ENCODE data around the gene PPOX.
A peak's percentile ranks its signal among the peaks of the same experiment; 100 is the strongest.

PPOX gene

DNA sequence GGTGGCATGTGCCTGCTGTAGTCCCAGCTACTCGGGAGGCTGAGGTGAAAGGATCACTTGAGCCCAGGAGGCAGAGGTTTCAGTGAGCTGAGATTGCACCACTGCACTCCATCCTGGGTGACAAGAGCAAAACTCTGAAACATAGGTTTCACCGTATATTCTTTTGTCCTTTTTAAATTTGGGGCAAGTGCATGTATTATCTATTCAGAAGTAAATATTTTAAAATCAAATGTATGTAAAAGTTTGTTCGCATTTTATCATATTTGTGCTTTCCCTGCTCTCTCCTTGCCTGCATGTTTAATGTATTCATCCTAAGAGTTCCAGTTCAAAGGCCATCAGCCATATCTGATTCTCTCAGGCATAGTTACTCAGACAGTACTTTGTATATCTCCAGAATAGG, 20.4 kb upstream of the PPOX start:
- no peak overlapping the region for H3K4me3 ChIP-seq (ENCODE audit: low read depth, low read length)
- DNase-seq (ENCODE audit: low read depth), result no peak

DNA sequence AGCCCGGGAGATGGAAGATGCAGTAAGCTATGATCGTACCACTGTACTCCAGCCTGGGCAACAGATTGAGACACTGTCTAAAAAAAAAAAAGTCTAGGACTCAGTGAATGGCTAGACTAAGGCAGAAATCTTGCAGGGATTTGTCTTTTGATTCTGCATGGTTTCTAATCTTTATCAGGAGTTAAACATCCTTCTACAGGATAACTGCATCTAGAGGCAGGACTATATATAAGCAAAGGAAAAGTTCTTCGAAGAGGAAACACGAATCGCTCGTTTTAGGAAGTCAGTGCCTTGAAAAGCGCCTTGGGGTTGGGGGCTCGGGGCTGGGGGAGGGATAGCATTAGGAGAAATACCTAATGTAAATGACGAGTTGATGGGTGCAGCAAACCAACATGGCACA, 13.1 kb upstream of the PPOX start:
- DNase-seq (ENCODE audit: low read depth), result no peak
- peak overlapping the region; percentile 65 for H3K4me3 ChIP-seq (ENCODE audit: low read depth, low read length)

DNA sequence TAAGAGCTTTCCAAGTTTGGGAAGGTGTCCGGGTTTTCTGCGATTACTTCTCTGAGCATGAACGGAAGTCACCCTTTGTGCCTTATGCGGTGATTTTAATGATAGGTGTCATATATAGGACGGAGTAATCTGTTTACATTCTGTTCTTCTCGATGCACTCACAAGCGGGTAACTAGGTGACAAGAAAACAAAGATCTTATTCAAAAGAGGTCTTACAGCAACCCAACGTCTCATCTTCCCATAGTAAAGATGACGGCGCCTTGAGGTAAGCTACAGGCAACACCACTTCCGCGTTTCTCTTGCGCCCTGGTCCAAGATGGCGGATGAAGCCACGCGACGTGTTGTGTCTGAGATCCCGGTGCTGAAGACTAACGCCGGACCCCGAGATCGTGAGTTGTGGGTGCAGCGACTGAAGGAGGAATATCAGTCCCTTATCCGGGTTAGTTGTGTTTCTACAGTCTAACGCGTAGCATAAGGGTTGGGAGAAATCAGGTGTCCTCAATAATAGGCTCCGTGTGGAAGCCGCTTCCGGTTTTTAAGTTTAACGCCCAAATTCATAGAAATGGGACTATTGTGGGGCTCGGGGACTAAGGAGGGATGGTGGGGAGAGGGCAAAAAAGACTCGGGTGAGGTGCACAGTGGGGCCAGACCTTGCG, 12.4 kb upstream of the PPOX start, which contains the start of gene UFC1:
TSS of gene UFC1 (plus strand) at position 297 of the 656 bp plus-strand sequence. CDS start at position 317, 20 bp downstream.
- peak; percentile 69 for DNase-seq (ENCODE audit: low read depth)
- H3K4me3 ChIP-seq (ENCODE audit: low read depth, low read length), result peak within 1 kb of the TSS; percentile 65

GRCh38 chr1:161157867-161158266, 8.4 kb upstream of the PPOX start:
- no peak overlapping the region for H3K4me3 ChIP-seq (ENCODE audit: low read depth, low read length)
- DNase-seq (ENCODE audit: low read depth), result no peak

DNA sequence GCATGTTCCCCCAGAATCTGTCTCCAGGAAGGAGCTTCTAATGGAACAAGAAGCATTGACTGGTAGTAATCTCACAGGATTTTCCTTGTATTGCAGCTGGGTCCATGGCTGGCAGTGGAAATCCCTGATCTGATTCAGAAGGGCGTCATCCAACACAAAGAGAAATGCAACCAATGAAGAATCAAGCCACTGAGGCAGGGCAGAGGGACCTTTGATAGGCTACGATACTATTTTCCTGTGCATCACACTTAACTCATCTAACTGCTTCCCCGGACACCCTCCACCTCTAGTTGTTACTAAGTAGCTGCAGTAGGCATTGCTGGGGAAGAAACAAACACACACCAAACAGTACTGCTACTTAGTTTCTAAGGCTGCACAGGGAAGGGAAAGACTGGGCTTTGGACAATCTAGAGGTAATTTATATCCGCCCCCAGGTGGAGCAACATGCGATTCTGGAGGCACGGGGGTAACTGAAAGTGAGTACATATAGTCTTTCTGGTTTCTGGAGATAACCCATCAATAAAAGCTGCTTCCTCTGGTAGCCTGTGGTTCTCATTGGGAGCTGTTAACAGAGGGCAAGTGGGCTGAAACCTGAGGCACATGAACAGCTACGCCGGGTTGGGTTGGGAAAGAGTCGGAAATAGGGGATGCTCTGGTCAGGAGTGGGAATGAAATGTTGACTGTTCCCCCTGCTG, 7.8 kb upstream of the PPOX start:
- peak overlapping the region; percentile 75 for H3K4me3 ChIP-seq (ENCODE audit: low read depth, low read length)
- no peak for DNase-seq (ENCODE audit: low read depth)

DNA sequence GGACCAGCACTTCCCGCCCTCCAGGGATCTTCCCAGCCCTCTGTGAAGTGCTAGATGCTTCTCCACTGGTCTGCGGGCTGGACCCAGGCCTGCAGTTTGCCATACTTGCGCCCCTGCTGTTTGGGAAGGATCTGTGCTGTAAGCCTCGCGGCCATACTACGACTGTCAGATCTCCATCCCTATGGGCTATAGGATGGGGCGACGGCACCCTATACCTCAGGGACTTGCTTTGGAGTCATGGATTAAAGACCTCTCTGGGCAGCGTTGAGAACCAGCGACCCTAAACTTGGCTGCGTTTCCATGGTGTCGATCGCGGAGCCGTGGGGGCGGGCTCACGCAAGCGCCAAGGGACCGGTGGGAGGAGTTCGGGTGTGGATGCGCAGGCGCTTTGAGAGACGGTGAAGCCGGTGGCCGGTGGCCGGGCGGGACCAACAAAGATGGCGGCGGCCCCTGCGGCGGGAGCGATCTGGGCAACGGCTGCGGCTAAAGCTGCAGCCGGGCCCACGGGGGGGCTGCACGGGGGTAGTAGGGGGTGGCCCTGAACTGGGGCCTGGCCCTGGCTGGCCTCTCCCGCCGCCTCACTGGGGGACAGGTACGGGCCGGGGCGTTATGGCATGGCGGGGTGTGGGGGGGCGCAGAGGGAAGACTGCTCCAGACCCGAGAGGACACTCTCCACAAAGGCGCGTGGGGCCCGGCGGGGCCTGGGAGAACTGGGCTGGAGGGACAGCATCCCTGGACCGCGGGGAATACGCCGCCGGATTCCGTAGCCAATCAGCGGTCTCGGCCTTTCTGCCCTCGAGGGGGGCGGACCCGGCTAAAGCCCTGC, 6.9 kb upstream of the PPOX start, which contains the start of gene USP21:
TSS of gene USP21 (plus strand) at position 414 of the 826 bp plus-strand sequence. CDS start 1,141 bp downstream, outside the sequence.
- H3K4me3 ChIP-seq (ENCODE audit: low read depth, low read length), result peak within 1 kb of the TSS; percentile 75
- DNase-seq (ENCODE audit: low read depth), result peak; percentile 56

- peak overlapping the region; percentile 75 for H3K4me3 ChIP-seq (ENCODE audit: low read depth, low read length)
- DNase-seq (ENCODE audit: low read depth), result no peak
These were observed 6.3 kb upstream of the PPOX start for GRCh38 chr1:161159913-161160243.

DNA sequence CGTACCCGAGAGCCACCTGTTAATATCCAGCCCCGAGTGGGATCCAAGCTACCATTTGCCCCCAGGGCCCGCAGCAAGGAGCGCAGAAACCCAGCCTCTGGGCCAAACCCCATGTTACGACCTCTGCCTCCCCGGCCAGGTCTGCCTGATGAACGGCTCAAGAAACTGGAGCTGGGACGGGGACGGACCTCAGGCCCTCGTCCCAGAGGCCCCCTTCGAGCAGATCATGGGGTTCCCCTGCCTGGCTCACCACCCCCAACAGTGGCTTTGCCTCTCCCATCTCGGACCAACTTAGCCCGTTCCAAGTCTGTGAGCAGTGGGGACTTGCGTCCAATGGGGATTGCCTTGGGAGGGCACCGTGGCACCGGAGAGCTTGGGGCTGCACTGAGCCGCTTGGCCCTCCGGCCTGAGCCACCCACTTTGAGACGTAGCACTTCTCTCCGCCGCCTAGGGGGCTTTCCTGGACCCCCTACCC, 5.5 kb upstream of the PPOX start:
- DNase-seq (ENCODE audit: low read depth), result no peak
- H3K4me3 ChIP-seq (ENCODE audit: low read depth, low read length), result no peak overlapping the region

DNA sequence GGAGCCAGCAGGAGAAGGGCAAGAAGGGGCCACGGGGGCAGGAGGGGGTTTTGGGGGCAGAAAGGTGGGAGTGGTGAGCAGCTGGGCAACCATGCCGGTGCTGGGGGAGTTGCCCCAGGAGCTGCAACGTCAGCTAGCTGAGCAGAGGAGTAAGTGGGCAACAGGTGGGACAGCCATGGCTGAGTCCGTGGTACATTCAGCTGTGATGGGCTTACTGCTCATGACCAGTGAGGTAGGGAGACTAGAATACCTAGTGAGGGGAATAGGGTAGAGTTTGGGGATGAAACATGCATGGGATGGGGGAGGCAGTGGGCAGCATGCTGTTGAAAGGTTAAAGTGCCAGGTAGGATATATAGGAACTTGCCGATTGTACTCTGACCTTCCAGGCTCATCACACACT, 4.6 kb upstream of the PPOX start:
- H3K4me3 ChIP-seq (ENCODE audit: low read depth, low read length), result no peak overlapping the region
- no peak for DNase-seq (ENCODE audit: low read depth)

DNA sequence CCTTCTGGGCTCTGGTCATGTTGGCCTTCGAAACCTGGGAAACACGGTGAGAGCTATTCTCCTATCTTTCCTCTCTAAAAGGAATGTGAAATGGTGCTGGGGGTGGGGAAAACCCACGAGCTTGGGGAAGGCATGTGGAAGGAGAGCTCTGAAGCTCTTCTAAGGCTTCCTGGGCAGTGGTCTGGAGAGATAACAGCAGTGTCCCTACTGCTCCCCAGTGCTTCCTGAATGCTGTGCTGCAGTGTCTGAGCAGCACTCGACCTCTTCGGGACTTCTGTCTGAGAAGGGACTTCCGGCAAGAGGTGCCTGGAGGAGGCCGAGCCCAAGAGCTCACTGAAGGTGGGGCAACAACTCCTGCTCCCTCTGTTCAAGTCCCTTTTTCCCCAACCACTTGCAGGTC, 4.2 kb upstream of the PPOX start:
- no peak for DNase-seq (ENCODE audit: low read depth)
- H3K4me3 ChIP-seq (ENCODE audit: low read depth, low read length), result no peak overlapping the region

- no peak for DNase-seq (ENCODE audit: low read depth)
- no peak overlapping the region for H3K4me3 ChIP-seq (ENCODE audit: low read depth, low read length)
These were observed 3.4 kb upstream of the PPOX start for GRCh38 chr1:161162806-161163205.

GRCh38 chr1:161163793-161164192, 2.4 kb upstream of the PPOX start:
- no peak overlapping the region for H3K4me3 ChIP-seq (ENCODE audit: low read depth, low read length)
- no peak for DNase-seq (ENCODE audit: low read depth)

DNA sequence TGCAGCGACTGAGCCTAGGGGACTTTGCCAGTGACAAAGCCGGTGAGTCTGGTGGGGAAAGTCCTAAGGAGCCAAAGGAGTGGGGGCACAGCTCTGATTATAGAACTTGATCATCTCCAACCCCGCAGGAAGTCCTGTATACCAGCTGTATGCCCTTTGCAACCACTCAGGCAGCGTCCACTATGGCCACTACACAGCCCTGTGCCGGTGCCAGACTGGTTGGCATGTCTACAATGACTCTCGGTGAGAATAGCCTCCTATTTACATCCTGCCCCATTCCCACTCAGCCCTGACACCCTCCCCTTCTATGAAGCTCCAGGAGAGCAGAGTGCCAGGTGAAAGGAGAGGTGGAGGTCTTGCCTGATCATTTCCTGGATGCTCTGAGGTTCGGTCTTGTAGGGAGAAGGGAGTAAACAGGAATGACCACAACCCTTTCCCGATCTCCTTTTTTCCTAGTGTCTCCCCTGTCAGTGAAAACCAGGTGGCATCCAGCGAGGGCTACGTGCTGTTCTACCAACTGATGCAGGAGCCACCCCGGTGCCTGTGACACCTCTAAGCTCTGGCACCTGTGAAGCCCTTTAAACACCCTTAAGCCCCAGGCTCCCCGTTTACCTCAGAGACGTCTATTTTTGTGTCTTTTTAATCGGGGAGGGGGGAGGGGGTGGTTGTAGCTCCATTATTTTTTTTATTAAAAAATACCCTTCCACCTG, 1.2 kb upstream of the PPOX start:
- H3K4me3 ChIP-seq (ENCODE audit: low read depth, low read length), result peak overlapping the region; percentile 72
- DNase-seq (ENCODE audit: low read depth), result no peak

GRCh38 chr1:161166669-161167548, 683 bp downstream of the PPOX start:
- DNase-seq (ENCODE audit: low read depth), result no peak
- peak overlapping the region; percentile 72 for H3K4me3 ChIP-seq (ENCODE audit: low read depth, low read length)

DNA sequence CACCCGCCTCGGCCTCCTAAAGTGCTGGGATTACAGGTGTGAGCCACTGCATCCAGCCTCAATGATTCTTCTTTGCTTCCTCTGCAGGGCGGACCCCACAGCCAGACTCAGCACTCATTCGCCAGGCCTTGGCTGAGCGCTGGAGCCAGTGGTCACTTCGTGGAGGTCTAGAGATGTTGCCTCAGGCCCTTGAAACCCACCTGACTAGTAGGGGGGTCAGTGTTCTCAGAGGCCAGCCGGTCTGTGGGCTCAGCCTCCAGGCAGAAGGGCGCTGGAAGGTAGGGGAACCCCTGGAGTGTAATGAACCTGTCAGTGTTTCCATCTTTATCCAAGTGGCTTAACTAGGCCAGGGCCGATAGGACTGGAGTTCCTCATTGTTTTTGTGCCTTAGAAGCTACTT, 2.7 kb downstream of the PPOX start:
- H3K4me3 ChIP-seq (ENCODE audit: low read depth, low read length), result no peak overlapping the region
- DNase-seq (ENCODE audit: low read depth), result no peak

- DNase-seq (ENCODE audit: low read depth), result no peak
- H3K4me3 ChIP-seq (ENCODE audit: low read depth, low read length), result no peak overlapping the region
These were observed 5.0 kb downstream of the PPOX start for GRCh38 chr1:161171191-161171590.

DNA sequence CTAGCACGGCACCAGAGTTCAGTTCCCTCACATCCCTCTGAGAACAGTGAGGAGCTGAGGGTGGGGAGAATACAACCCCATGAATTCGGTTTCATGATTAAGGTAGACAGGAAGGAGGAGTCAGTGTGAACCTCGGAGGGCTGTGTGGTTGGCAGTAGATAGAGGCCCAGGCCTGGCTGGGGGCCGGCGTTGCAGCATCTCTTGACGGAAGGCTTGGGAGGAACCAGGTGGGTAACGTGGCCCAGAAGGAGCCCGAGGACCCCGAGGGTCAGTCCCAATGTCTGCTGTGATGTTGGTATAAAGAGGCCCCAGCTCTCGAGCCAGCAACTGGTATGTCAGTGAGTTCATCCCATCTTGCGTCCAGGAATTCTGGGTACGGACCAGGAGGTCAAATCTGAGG, 5.5 kb downstream of the PPOX start:
- H3K4me3 ChIP-seq (ENCODE audit: low read depth, low read length), result no peak overlapping the region
- DNase-seq (ENCODE audit: low read depth), result no peak

- no peak for DNase-seq (ENCODE audit: low read depth)
- no peak overlapping the region for H3K4me3 ChIP-seq (ENCODE audit: low read depth, low read length)
These were observed 6.1 kb downstream of the PPOX start for GRCh38 chr1:161172349-161172748.
